CD4-positive, alpha-beta T cell (primary cell): ENCODE measurements around the gene DPP4. TPM values are rescaled to one million over a fixed set of nuclear protein-coding genes. Genes with fewer than 3 reads are reported as not detected.

Experiments
- ATAC-seq: fragments of 200-7000 bp; cut with Tn5 transposase; one replicate; pipeline ENCODE4 v1.10.0; 2022; ENCODE audit warnings: mild to moderate bottlenecking; ENCODE audit not compliant: poor library complexity
- CTCF ChIA-PET: fragments of 350-600 bp; sonication (Branson Sonifier 250); formaldehyde crosslinking; loops from one replicate; lab custom pipeline; 2021; ENCODE audit warnings: antibody characterized with exemption, inconsistent platforms; lab: Charles Lee
- POLR2A ChIA-PET: fragments of 350-600 bp; sonication (Branson Sonifier 250); formaldehyde crosslinking; loops from one replicate; lab custom pipeline; 2021; ENCODE audit warnings: antibody characterized with exemption, inconsistent platforms; lab: Charles Lee
- DNase-seq, 14 experiments: peaks; one replicate each; pipeline ENCODE4 v3.0.0-alpha.2; 2013 to 2020; ENCODE audit warnings: mixed read lengths in 2 of 14
- H3K27ac ChIP-seq, 2 donors: one replicate each; pipeline versions ENCODE4 v1.5.1 to v1.7.0; 2013; ENCODE audit warnings: low read length in 2 of 2, low read depth in 1 of 2, mild to moderate bottlenecking in 1 of 2
- H3K27me3 ChIP-seq, 2 experiments: 1 replicate in 1 of 2; 2 replicates in 1 of 2; pipeline versions ENCODE4 v1.6.1 to v1.7.0; 2013; ENCODE audit warnings: low read length in 2 of 2, control low read depth in 1 of 2, mild to moderate bottlenecking in 1 of 2, moderate library complexity in 1 of 2; ENCODE audit not compliant: insufficient read depth in 2 of 2, control insufficient read depth in 1 of 2
- H3K36me3 ChIP-seq: one replicate; pipeline ENCODE4 v1.6.1; 2013; ENCODE audit warnings: low read length, control low read depth; ENCODE audit not compliant: insufficient read depth
- H3K4me1 ChIP-seq: one replicate; pipeline ENCODE4 v1.6.1; 2013; ENCODE audit warnings: low read length, control low read depth; ENCODE audit not compliant: insufficient read depth
- H3K4me3 ChIP-seq: one replicate; pipeline ENCODE4 v1.5.1; 2013; ENCODE audit warnings: mild to moderate bottlenecking, low read length, moderate library complexity
- H3K9me3 ChIP-seq, 2 experiments: 1 replicate in 1 of 2; 2 replicates in 1 of 2; pipeline versions ENCODE4 v1.6.1 to v1.7.0; 2013; ENCODE audit warnings: low read length in 2 of 2, mild to moderate bottlenecking in 2 of 2, control low read depth in 1 of 2, moderate library complexity in 1 of 2; ENCODE audit not compliant: control insufficient read depth in 1 of 2, insufficient read depth in 1 of 2
- H3K27ac Mint-ChIP-seq: one replicate; pipeline ENCODE4 v1.8.0; 2020; ENCODE audit warnings: mixed read lengths
- H3K27me3 Mint-ChIP-seq: one replicate; pipeline ENCODE4 v1.8.0; 2021; ENCODE audit warnings: mixed read lengths
- H3K36me3 Mint-ChIP-seq: one replicate; pipeline ENCODE4 v1.8.0; 2021; ENCODE audit warnings: low read depth, mixed read lengths
- H3K4me1 Mint-ChIP-seq: one replicate; pipeline ENCODE4 v1.8.0; 2021; ENCODE audit warnings: low read depth, mixed read lengths
- H3K4me3 Mint-ChIP-seq: one replicate; pipeline ENCODE4 v1.8.0; 2020; ENCODE audit warnings: mild to moderate bottlenecking, mixed read lengths
- H3K9me3 Mint-ChIP-seq: one replicate; pipeline ENCODE4 v1.8.0; 2020; ENCODE audit warnings: mixed read lengths
- CTCF ChIP-seq: fragments of 200-600 bp; IDR thresholded peaks from one replicate; pipeline ENCODE4 v1.8.0; 2022; ENCODE audit warnings: antibody characterized with exemption, mild to moderate bottlenecking
- intact Hi-C, 2 experiments: fragments of 100-400 bp; cut with DNase I in 1 of 2; cut with micrococcal nuclease in 1 of 2; formaldehyde crosslinking; loops; one replicate each; pipeline versions ENCODE4 v1.15.1 to v1.9.0; 2023 to 2025; cut with DNase I, micrococcal nuclease
- total RNA-seq, 174 experiments: library from RNA in 2 of 174; stranded (reverse) in 2 of 174; gene quantifications; one replicate each; pipeline ENCODE4 v1.2.3 and lab custom pipeline; 2021 to 2026

Gene DPP4
- total RNA-seq, 2 experiments from 2014 or later, result 15.5 to 16.7 TPM

DNA sequence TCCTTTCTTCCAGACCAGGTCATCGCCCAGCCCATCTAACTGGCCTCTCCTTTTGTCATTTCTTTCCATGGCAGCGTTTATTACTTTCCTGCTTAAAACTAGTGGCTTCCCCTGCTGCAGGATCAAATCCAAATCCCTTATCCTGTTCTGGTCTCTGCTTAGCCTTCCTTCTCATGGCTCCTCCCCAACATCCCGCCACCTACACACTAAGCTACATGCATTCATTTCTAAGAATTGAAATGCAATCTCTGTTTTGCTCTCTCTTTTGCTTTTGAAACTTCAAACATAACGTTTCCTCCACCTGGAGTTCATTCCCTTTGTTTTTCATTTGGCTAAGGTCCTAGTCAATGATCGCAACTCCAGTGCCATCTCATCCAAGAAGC is 18.0 kb upstream of the DPP4 start:
- H3K4me3 ChIP-seq, result no peak overlapping the region
- H3K4me1 ChIP-seq, result peaks cover 3% of the 10 kb centered on the region
- H3K9me3 Mint-ChIP-seq, result no peaks in the 10 kb centered on the region
- CTCF ChIA-PET, result no interaction called here
- H3K36me3 ChIP-seq, result no peaks in the 10 kb centered on the region
- POLR2A ChIA-PET, result no interaction called here
- no peak overlapping the region for H3K27ac ChIP-seq
- no peaks in the 10 kb centered on the region for H3K9me3 ChIP-seq
- ATAC-seq, result no peak
- no peaks in the 10 kb centered on the region for H3K27me3 Mint-ChIP-seq
- no peak for DNase-seq
- no peak overlapping the region for H3K27ac Mint-ChIP-seq
- intact Hi-C loops, result no loop called here
- H3K27me3 ChIP-seq, result no peaks in the 10 kb centered on the region
- no peaks in the 10 kb centered on the region for H3K36me3 Mint-ChIP-seq
- H3K4me1 Mint-ChIP-seq, result peaks cover 9% of the 10 kb centered on the region
- no peak overlapping the region for H3K4me3 Mint-ChIP-seq
- peak; percentile 2 for TF ChIP-seq CTCF

DNA sequence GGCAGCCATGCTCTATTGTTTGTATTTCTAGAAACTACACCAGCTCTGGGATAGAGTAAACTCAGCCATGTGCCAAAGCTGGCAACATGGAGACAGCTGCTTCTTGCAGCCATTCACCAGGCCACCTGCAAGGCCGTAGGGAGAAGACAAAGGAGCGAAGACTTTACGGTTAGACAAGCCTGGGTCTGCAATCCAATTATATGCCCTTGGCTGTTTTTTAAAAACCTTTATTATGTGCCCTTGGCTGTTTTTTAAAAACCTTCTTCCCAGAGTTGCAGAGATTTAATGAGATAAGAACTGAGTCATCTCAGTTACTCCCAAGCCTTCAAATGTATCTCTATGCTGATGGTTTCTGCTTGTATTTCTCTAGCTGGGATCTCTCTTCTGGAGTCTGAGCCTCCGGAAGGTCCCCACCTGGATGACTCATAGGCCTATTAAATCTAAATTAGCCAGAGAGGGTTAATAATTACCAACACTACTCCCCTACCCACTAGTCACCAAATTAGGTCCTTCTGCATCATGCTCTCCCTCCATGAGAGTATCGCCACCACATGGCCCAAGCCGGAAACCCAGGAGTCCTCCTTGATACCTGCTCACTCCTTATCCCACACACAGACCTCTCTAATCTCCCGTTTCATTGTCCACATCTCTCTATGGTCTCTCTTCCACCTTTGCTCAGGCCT is 17.5 kb upstream of the DPP4 start:
- CTCF ChIA-PET, result no interaction called here
- DNase-seq, result peak in 8 of 14 experiments; percentile 12 to 53 (median 32)

GRCh38 chr2:162090109-162090508 is 16.1 kb upstream of the DPP4 start:
- peaks cover 3% of the 10 kb centered on the region for H3K4me1 ChIP-seq
- POLR2A ChIA-PET, result no interaction called here
- CTCF ChIA-PET, result no interaction called here

More for the DNA sequence above, 17.5 kb upstream of the DPP4 start:
- H3K27ac Mint-ChIP-seq, result no peak overlapping the region
- Histone ChIP-seq H3K9me3 (no peaks in the 10 kb centered on the region), H3K36me3 (no peaks in the 10 kb centered on the region), H3K27me3 (no peaks in the 10 kb centered on the region), H3K4me1 (peaks cover 3% of the 10 kb centered on the region), H3K4me3 (no peak overlapping the region), H3K27ac (no peak overlapping the region)
- peaks cover 9% of the 10 kb centered on the region for H3K4me1 Mint-ChIP-seq
- POLR2A ChIA-PET, result no interaction called here
- H3K9me3 Mint-ChIP-seq, result no peaks in the 10 kb centered on the region
- ATAC-seq, result peak; percentile 44
- TF ChIP-seq CTCF, result peak; percentile 34
- H3K27me3 Mint-ChIP-seq, result no peaks in the 10 kb centered on the region
- no peaks in the 10 kb centered on the region for H3K36me3 Mint-ChIP-seq
- no peak overlapping the region for H3K4me3 Mint-ChIP-seq
- intact Hi-C loops, result no loop called here

More at GRCh38 chr2:162090109-162090508, 16.1 kb upstream of the DPP4 start:
- peaks cover 9% of the 10 kb centered on the region for H3K4me1 Mint-ChIP-seq
- Histone ChIP-seq H3K27me3 (no peaks in the 10 kb centered on the region), H3K4me3 (no peak overlapping the region), H3K27ac (no peak overlapping the region), H3K9me3 (no peaks in the 10 kb centered on the region), H3K36me3 (no peaks in the 10 kb centered on the region)
- no peak for DNase-seq
- TF ChIP-seq CTCF, result no peak
- H3K9me3 Mint-ChIP-seq, result no peaks in the 10 kb centered on the region
- ATAC-seq, result no peak
- H3K27me3 Mint-ChIP-seq, result no peaks in the 10 kb centered on the region
- intact Hi-C loops, result no loop called here
- H3K4me3 Mint-ChIP-seq, result no peak overlapping the region
- no peak overlapping the region for H3K27ac Mint-ChIP-seq
- no peaks in the 10 kb centered on the region for H3K36me3 Mint-ChIP-seq
